NCI-H2196 (cell line): ENCODE data around the gene ITGA6.
A peak's percentile ranks its signal among the peaks of the same experiment; 100 is the strongest.

Experiments
- DNase-seq: peaks from one replicate; lab custom pipeline; 2025; ENCODE audit not compliant: unreplicated experiment; lab: John Stamatoyannopoulos, UW

The ITGA6 gene

GRCh38 chr2:172439911-172440310, 12.5 kb downstream of the ITGA6 start:
- DNase-seq = no peak

- DNase-seq = no peak
These were observed 13.4 kb downstream of the ITGA6 start for GRCh38 chr2:172440795-172441194.

- DNase-seq = no peak
These were observed 14.9 kb downstream of the ITGA6 start for GRCh38 chr2:172442072-172442895.

- DNase-seq = peak; percentile 22
These were observed 18.5 kb downstream of the ITGA6 start for GRCh38 chr2:172445851-172446250.

GRCh38 chr2:172446474-172447063, 19.2 kb downstream of the ITGA6 start:
- DNase-seq = no peak

GRCh38 chr2:172447811-172448493, 20.6 kb downstream of the ITGA6 start:
- DNase-seq = no peak

- no peak for DNase-seq
These were observed 21.3 kb downstream of the ITGA6 start for GRCh38 chr2:172448544-172449267.

- DNase-seq = no peak
These were observed 22.6 kb downstream of the ITGA6 start for GRCh38 chr2:172449911-172450550.

GRCh38 chr2:172451923-172452322, 24.5 kb downstream of the ITGA6 start:
- no peak for DNase-seq

GRCh38 chr2:172452845-172453244, 25.5 kb downstream of the ITGA6 start:
- no peak for DNase-seq

- DNase-seq = no peak
These were observed 27.2 kb downstream of the ITGA6 start for GRCh38 chr2:172454404-172455120.

GRCh38 chr2:172455121-172455515, 27.7 kb downstream of the ITGA6 start:
- DNase-seq = no peak

- DNase-seq = no peak
These were observed 28.6 kb downstream of the ITGA6 start for GRCh38 chr2:172456002-172456401.

- DNase-seq = no peak
These were observed 30.1 kb downstream of the ITGA6 start for GRCh38 chr2:172457536-172457935.

GRCh38 chr2:172458561-172459124, 31.3 kb downstream of the ITGA6 start:
- no peak for DNase-seq

- DNase-seq = no peak
These were observed 33.4 kb downstream of the ITGA6 start for GRCh38 chr2:172460780-172461201.

GRCh38 chr2:172461591-172462372, 34.4 kb downstream of the ITGA6 start:
- DNase-seq = peak; percentile 75

- DNase-seq = no peak
These were observed 35.0 kb downstream of the ITGA6 start for GRCh38 chr2:172462373-172462848.

GRCh38 chr2:172462849-172463381, 35.5 kb downstream of the ITGA6 start:
- no peak for DNase-seq
